ENCODE measurements around the gene TBC1D5. TPM values are rescaled to one million over a fixed set of nuclear protein-coding genes. Genes with fewer than 3 reads are reported as not detected.

TBC1D5 gene
- total RNA-seq, 4 donors from 2014 or later: 29.2 to 114 (median 53.4) TPM

DNA sequence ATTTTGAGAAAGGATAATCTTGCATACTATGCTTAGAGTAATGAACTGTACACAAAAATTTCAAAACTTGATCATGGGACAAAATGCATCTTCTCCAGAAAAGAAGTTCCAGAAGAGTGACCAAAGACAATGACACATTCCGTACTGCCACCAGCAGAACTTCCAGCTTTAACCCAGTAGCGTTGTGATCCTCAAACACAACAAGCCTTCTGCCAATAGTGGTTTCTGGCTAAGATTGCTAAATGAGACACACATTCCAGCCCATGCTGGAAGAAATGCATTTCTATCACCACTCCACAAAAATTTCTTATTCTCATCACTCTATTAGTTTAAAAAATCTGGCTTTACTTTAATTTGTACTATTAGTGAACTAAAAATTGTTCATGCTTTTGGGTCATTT is 334.9 kb downstream of the TBC1D5 start:
- H3K4me1 ChIP-seq: no peaks in the 10 kb centered on the region
- TF ChIP-seq POLR2A (IDR thresholded peaks at IDR 0.05): no peak
- TF ChIP-seq, protein P1, sequence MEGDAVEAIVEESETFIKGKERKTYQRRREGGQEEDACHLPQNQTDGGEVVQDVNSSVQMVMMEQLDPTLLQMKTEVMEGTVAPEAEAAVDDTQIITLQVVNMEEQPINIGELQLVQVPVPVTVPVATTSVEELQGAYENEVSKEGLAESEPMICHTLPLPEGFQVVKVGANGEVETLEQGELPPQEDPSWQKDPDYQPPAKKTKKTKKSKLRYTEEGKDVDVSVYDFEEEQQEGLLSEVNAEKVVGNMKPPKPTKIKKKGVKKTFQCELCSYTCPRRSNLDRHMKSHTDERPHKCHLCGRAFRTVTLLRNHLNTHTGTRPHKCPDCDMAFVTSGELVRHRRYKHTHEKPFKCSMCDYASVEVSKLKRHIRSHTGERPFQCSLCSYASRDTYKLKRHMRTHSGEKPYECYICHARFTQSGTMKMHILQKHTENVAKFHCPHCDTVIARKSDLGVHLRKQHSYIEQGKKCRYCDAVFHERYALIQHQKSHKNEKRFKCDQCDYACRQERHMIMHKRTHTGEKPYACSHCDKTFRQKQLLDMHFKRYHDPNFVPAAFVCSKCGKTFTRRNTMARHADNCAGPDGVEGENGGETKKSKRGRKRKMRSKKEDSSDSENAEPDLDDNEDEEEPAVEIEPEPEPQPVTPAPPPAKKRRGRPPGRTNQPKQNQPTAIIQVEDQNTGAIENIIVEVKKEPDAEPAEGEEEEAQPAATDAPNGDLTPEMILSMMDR (IDR thresholded peaks at IDR 0.05): no peak
- DNase-seq: no peak
- no peak overlapping the region for H3K27ac ChIP-seq
- peaks cover 0 to 9% (median 0%) of the 10 kb centered on the region in 3 donors for H3K36me3 ChIP-seq
- H3K9me3 ChIP-seq: no peaks in the 10 kb centered on the region
- H3K4me3 ChIP-seq: no peak overlapping the region
- H3K27me3 ChIP-seq: no peaks in the 10 kb centered on the region

DNA sequence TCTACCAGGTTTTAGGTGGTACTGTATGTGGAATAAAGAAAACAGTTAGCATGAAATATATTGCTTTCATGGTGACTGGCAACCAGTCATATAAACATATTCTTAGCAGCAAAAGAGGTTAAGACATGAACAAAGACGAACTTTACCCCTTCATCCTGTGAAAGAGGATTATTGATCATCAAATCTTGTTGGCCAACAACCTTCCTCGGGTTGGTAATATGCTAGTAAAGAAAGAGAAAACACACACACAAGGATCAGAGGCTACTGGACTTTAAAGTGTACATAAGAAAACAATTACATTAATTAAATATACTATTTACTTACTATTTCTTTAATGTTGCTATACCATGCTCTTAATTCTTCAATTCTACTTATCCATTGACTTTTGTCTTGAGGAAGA is 337.9 kb downstream of the TBC1D5 start:
- no peaks in the 10 kb centered on the region for H3K9me3 ChIP-seq
- no peak for DNase-seq
- no peaks in the 10 kb centered on the region for H3K4me1 ChIP-seq
- H3K36me3 ChIP-seq: peaks cover 0 to 13% (median 0%) of the 10 kb centered on the region in 3 donors
- H3K4me3 ChIP-seq: no peak overlapping the region
- TF ChIP-seq, protein P1 (IDR thresholded peaks at IDR 0.05): no peak
- H3K27me3 ChIP-seq: no peaks in the 10 kb centered on the region
- H3K27ac ChIP-seq: no peak overlapping the region

DNA sequence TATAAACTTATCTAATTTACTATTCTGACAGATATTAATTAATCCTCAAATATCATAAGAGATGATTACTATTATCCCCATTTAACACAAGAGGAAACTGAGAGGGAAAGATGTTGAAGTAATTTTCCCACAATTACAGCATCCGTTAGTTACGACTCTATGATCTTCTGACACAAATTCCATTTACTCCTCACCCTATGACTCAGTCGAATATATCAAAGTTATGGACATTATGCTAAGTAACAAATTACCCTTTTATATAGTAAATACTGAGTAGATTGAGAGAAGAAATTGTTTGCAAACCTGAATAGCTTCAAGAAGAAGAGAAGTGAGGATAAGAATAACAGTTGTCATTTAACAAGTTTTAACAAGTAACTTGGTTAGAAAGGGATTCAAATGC is 340.0 kb downstream of the TBC1D5 start:
- DNase-seq: no peak
- H3K27ac ChIP-seq: no peak overlapping the region
- H3K36me3 ChIP-seq: peaks cover 0 to 13% (median 0%) of the 10 kb centered on the region in 3 donors
- TF ChIP-seq, protein P1 (IDR thresholded peaks at IDR 0.05): no peak
- no peak for TF ChIP-seq POLR2A (IDR thresholded peaks at IDR 0.05)
- no peaks in the 10 kb centered on the region for H3K9me3 ChIP-seq
- H3K27me3 ChIP-seq: no peaks in the 10 kb centered on the region
- no peaks in the 10 kb centered on the region for H3K4me1 ChIP-seq
- H3K4me3 ChIP-seq: no peak overlapping the region

DNA sequence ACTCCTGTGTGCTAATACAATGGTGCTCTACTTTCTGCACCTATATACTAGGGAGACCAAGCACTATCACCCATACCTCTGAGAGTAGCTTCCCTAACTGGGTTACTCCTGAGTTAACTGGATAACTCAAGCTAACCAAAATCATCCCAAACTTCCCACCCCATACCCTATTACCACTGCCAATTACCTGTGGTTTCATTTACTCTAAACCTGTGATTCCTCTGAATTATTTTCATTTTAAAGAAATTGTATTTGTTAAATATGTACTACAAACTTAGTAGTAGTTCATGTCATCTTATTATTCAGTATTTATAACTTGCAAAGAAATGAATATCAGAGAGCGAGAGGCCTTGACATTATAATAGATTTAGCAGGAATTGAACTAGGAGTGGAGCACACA is 340.5 kb downstream of the TBC1D5 start:
- no peak for TF ChIP-seq POLR2A (IDR thresholded peaks at IDR 0.05)
- TF ChIP-seq, protein P1 (IDR thresholded peaks at IDR 0.05): no peak
- H3K27me3 ChIP-seq: no peaks in the 10 kb centered on the region
- H3K36me3 ChIP-seq: peaks cover 0 to 13% (median 0%) of the 10 kb centered on the region in 3 donors
- DNase-seq: no peak
- no peaks in the 10 kb centered on the region for H3K4me1 ChIP-seq
- H3K27ac ChIP-seq: no peak overlapping the region
- H3K4me3 ChIP-seq: no peak overlapping the region
- H3K9me3 ChIP-seq: no peaks in the 10 kb centered on the region

DNA sequence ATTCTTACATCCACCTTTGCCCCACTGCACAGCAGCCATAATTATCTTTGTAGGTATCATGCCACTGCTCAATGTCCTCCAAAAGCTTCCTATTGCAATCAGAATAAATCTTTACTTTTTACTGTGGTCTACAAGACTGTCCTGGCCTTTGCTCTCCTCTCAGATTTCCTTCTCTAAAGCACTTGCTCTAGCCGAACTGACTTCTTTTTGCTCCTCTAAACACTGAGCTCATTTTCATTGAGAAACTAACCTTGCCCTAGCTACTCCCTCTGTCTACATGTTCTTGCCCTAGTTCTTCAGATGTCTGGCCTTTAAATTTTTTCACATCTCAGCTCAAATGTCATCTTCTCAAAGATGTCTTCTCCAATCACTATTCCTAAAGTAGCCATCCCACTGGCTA is 342.8 kb downstream of the TBC1D5 start:
- DNase-seq: no peak

More for the DNA sequence above, 342.8 kb downstream of the TBC1D5 start:
- H3K4me3 ChIP-seq: no peak overlapping the region
- peak overlapping the region in 1 of 4 donors; percentile 43 for H3K27ac ChIP-seq
- no peaks in the 10 kb centered on the region for H3K4me1 ChIP-seq
- peaks cover 0 to 12% (median 0%) of the 10 kb centered on the region in 3 donors for H3K36me3 ChIP-seq
- no peaks in the 10 kb centered on the region for H3K27me3 ChIP-seq
- TF ChIP-seq, protein P1 (IDR thresholded peaks at IDR 0.05): no peak
- TF ChIP-seq POLR2A (IDR thresholded peaks at IDR 0.05): no peak
- H3K9me3 ChIP-seq: no peaks in the 10 kb centered on the region
